ENCODE data around the gene UTP4.
"Not testable (repeated sequence)": the region's sequence is repeated elsewhere in the genome, so short reads cannot be mapped to it uniquely, and the experiment has no call there.

UTP4 gene

DNA sequence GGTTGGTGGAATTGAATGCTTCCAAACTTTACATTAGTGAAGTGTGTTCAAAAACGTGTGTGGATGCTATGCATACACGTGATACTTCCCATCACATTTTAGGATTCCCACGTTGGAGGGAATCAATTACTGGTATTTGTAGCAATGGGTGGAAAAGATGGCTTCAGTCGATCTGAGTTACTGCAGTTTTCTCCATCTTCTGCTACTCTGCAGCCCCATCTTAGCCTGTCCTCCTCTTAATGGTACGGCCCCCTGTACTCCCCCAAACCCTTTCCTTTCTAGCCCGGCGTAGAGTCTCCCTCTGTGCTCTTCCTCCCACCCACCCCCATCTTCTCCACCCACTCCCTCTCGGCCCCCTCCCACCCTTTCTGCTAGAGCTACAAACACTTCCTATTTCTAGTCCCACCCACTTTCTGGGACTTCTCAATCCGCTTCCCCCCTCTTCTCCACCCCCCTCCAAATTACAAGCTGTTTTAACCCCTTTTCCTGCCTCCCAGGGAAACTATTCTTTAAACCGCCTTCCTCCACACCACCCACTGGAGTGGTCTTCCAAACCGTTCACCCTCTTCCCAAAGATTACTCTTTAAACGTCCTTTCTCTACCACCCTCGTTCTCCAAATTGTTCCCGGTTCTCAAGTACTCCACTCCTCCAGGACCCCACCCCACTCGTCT lies 1.1 kb upstream of the UTP4 start:
- H3K4me3 Mint-ChIP-seq = peak overlapping the region; percentile 87
- DNase-seq (ENCODE audit: low spot score in 2 of 2) (no peak), ATAC-seq (ENCODE audit: low read depth) (peak; percentile 22)
- H3K9me3 Mint-ChIP-seq = no peaks in the 10 kb centered on the region
- peaks cover 5% of the 10 kb centered on the region for H3K36me3 Mint-ChIP-seq
- peak overlapping the region; percentile 89 for H3K27ac Mint-ChIP-seq
- H3K27me3 Mint-ChIP-seq = no peaks in the 10 kb centered on the region
- H3K4me1 Mint-ChIP-seq = peaks cover 36% of the 10 kb centered on the region

DNA sequence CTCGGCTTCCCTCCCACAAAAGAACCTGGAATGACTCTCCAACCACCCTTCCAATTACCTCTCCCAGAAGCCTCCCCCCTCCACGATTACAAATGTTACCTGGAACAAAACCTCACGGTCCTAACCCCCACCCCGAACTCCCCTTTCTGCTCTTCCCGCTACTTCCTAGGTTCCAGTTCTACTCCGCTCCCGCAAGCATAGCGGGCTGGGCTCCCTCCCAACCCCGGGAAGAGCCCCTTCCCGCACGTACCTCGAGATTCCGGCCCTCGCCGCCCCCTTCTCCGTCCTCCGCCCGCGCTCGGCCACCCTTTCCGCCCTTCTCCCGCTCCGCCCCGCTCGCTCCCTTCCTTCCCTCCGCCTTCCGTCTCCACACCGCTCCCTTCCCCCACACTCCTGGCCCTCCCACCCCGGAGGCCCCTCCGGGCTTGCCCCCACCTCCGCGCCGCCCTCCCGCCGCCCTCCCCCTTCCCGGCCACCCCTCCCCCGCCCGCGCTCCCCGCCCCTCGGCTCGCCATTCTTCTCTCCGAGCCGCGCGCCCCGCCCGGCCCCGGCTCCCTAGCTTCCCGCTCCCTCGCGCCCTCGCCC lies 518 bp upstream of the UTP4 start:
- H3K4me1 Mint-ChIP-seq = peaks cover 34% of the 10 kb centered on the region
- H3K9me3 Mint-ChIP-seq = no peaks in the 10 kb centered on the region
- ATAC-seq (ENCODE audit: low read depth) (peak; percentile 47), DNase-seq (ENCODE audit: low spot score in 2 of 2) (no peak)
- H3K4me3 Mint-ChIP-seq = peak overlapping the region; percentile 87
- H3K36me3 Mint-ChIP-seq = peaks cover 5% of the 10 kb centered on the region
- no peaks in the 10 kb centered on the region for H3K27me3 Mint-ChIP-seq
- H3K27ac Mint-ChIP-seq = peak overlapping the region; percentile 89

DNA sequence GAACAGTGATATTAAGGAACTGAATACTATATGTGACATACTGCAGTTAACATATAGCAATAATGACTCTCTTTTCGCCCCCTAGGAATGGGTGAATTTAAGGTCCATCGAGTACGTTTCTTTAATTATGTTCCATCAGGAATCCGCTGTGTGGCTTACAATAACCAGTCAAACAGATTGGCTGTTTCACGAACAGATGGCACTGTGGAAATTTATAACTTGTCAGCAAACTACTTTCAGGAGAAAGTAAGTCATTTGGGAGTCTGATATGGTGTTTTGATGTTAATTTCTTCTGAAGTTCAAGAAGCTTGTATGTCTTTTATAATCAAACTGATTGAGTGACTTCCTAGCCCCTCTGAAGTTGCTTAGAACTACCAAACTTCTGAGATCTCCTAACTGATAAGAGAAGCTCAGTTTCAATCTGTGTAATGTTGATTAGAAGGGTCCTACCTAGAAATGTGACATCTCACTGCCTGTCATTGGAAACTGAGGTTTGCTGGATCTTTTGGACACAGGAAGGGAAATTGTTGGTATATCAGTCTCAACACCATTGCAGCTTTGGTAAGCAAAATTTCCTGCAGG lies 1.0 kb downstream of the UTP4 start:
- peaks cover 3% of the 10 kb centered on the region for H3K36me3 Mint-ChIP-seq
- no peak for ATAC-seq (ENCODE audit: low read depth)
- H3K4me3 Mint-ChIP-seq = peak overlapping the region; percentile 87
- H3K9me3 Mint-ChIP-seq = no peaks in the 10 kb centered on the region
- peak overlapping the region; percentile 89 for H3K27ac Mint-ChIP-seq
- peaks cover 30% of the 10 kb centered on the region for H3K4me1 Mint-ChIP-seq
- no peak for DNase-seq (ENCODE audit: low spot score in 2 of 2)
- no peaks in the 10 kb centered on the region for H3K27me3 Mint-ChIP-seq

DNA sequence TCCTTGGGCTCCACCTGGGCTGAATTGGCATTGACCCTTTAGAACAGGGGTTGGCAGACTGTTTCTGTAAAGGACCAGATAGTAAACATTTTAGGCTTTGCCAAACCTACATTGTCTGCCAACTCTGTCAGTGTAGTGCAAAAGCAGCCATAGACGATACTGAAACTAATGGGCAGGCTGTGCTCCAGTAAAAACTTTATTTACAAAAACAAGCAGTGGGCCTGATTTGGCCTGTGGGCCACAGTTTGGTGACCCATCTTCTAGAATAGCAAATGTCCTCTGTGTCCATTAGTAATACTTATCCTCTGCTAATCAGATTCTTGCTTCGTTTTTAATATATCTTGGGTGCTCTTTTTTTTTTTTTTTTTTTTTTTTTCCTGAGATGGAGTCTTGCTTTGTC lies 6.2 kb downstream of the UTP4 start:
- no peak for ATAC-seq (ENCODE audit: low read depth)
- H3K9me3 Mint-ChIP-seq = no peaks in the 10 kb centered on the region
- peaks cover 13% of the 10 kb centered on the region for H3K4me1 Mint-ChIP-seq
- no peak overlapping the region for H3K27ac Mint-ChIP-seq
- no peak for DNase-seq (ENCODE audit: low spot score in 2 of 2)
- no peak overlapping the region for H3K4me3 Mint-ChIP-seq
- peaks cover 25% of the 10 kb centered on the region for H3K36me3 Mint-ChIP-seq
- H3K27me3 Mint-ChIP-seq = no peaks in the 10 kb centered on the region

DNA sequence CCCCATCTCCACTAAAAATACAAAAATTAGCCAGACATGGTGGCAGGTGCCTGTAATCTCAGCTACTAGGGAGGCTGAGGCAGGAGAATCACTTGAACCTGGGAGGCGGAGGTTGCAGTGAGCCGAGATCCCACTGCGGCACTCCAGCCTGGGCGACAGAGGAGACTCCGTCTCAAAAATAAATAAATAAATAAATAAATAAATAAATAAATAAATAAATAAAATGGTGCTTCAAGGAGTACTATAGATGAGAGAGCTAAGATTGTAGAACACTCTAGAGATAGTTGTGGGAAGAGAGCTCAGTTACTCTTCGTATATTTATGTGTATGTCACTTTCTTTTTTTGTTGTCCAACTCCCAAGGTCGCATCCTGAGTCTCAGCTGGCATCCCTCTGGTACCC lies 7.0 kb downstream of the UTP4 start:
- peaks cover 25% of the 10 kb centered on the region for H3K36me3 Mint-ChIP-seq
- H3K4me1 Mint-ChIP-seq; H3K4me3 Mint-ChIP-seq; H3K9me3 Mint-ChIP-seq; H3K27me3 Mint-ChIP-seq; DNase-seq (ENCODE audit: low spot score in 2 of 2); ATAC-seq (ENCODE audit: low read depth); H3K27ac Mint-ChIP-seq: not testable (repeated sequence)

DNA sequence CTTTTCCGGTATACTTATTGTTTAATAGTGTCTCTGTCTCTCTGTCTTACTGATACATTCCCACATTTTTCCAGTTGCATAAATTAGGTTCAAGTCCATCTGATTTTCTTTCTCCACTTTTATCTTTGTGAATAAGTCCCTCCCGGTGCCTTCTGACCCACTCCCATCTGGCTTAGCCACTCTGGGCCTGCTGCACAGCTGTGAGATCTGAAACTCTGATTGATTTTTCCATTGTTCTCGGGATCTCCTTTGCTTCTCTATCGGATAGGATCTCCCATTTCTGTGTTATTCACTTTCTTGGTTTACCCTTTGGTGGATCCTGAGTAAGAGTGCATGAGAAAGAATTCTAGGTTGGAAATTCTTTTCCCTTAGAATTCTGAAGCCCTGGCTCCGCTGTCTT lies 8.6 kb downstream of the UTP4 start:
- Mint-ChIP-seq H3K27me3 (no peaks in the 10 kb centered on the region), H3K36me3 (peaks cover 25% of the 10 kb centered on the region), H3K27ac (no peak overlapping the region), H3K9me3 (no peaks in the 10 kb centered on the region), H3K4me3 (no peak overlapping the region), H3K4me1 (peaks cover 3% of the 10 kb centered on the region)
- DNase-seq (ENCODE audit: low spot score in 2 of 2) (no peak), ATAC-seq (ENCODE audit: low read depth) (no peak)

DNA sequence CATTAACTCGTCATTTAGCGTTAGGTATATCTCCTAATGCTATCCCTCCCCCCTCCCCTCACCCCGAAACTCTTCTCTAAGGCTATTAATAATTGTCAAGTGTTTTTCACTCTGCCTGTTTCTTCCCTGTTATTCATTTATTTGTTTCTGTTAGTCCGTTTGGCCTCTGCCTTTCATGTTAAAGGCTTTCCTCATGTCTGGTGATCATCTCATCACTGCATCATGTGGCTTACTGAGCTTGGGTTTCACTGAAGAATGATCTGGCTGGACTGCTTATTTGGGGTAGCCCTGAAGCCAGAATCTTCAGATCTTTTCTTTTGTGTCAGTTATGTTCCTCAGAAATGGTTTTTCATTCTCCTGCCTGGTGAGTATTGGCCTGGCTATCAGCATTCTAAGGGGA lies 9.5 kb downstream of the UTP4 start:
- no peak overlapping the region for H3K27ac Mint-ChIP-seq
- no peak overlapping the region for H3K4me3 Mint-ChIP-seq
- DNase-seq (ENCODE audit: low spot score in 2 of 2) (no peak), ATAC-seq (ENCODE audit: low read depth) (no peak)
- peaks cover 3% of the 10 kb centered on the region for H3K4me1 Mint-ChIP-seq
- no peaks in the 10 kb centered on the region for H3K27me3 Mint-ChIP-seq
- no peaks in the 10 kb centered on the region for H3K9me3 Mint-ChIP-seq
- peaks cover 29% of the 10 kb centered on the region for H3K36me3 Mint-ChIP-seq

DNA sequence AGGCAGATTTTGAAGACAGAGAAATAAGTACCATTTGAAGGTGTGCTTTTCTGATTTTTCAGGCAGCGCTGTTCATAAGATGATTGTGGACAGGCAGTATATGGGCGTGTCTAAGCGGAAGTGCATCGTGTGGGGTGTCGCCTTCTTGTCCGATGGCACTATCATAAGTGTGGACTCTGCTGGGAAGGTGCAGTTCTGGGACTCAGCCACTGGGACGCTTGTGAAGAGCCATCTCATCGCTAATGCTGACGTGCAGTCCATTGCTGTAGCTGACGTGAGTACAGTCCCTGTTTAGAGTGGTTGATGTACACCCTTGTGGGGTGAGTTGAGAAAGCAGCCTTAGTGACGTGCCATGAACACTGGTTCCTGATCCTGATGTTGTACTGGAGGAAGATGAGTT lies 10.7 kb downstream of the UTP4 start:
- no peaks in the 10 kb centered on the region for H3K27me3 Mint-ChIP-seq
- H3K27ac Mint-ChIP-seq = no peak overlapping the region
- H3K4me3 Mint-ChIP-seq = no peak overlapping the region
- peaks cover 29% of the 10 kb centered on the region for H3K36me3 Mint-ChIP-seq
- H3K9me3 Mint-ChIP-seq = no peaks in the 10 kb centered on the region
- peaks cover 3% of the 10 kb centered on the region for H3K4me1 Mint-ChIP-seq
- ATAC-seq (ENCODE audit: low read depth) (no peak), DNase-seq (ENCODE audit: low spot score in 2 of 2) (no peak)

DNA sequence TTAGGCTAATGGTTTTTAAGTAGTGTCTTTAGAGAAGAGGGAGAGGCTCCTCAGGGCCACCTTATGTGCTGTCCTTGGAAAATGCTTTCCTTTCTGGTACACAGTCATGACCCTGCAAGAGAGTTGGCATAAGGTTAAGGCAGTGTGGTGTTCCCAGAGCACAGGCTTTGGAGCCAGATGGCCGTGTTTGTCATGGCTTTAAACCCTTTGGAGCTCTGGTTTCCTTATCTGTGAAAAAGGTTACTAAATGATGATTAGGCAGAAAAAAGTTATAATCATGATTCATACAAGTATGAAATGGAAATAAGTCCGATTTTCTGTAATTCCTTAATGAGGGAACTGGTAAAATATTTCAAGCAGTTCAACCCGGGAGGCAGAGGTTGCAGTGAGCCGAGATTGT lies 13.2 kb downstream of the UTP4 start:
- no peak for DNase-seq (ENCODE audit: low spot score in 2 of 2)
- Mint-ChIP-seq H3K4me1 (peaks cover 3% of the 10 kb centered on the region), H3K4me3 (no peak overlapping the region), H3K27ac (no peak overlapping the region), H3K36me3 (peaks cover 27% of the 10 kb centered on the region), H3K27me3 (no peaks in the 10 kb centered on the region), H3K9me3 (no peaks in the 10 kb centered on the region)
- no peak for ATAC-seq (ENCODE audit: low read depth)

DNA sequence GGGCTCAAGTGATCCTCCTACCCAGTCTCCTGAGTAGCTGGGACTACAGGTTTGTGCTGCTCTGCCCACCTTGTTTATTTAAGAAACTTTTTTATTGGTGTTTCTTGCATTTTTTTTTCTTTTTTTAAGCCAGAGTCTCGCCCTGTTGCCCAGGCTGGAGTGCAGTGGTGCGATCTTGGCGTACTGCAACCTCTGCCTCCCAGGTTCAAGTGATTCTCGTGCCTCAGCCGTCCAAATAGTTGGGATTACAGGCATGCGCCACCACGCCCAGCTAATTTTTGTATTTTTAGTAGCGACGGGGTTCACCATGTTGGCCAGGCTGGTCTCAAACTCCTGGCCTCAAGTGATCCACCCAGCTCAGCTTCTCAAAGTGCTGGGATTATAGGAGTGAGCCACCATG lies 17.2 kb downstream of the UTP4 start:
- not testable (repeated sequence) for DNase-seq (ENCODE audit: low spot score in 2 of 2); H3K4me1 Mint-ChIP-seq; H3K27me3 Mint-ChIP-seq; ATAC-seq (ENCODE audit: low read depth); H3K27ac Mint-ChIP-seq; H3K9me3 Mint-ChIP-seq; H3K4me3 Mint-ChIP-seq
- H3K36me3 Mint-ChIP-seq = peaks cover 21% of the 10 kb centered on the region

DNA sequence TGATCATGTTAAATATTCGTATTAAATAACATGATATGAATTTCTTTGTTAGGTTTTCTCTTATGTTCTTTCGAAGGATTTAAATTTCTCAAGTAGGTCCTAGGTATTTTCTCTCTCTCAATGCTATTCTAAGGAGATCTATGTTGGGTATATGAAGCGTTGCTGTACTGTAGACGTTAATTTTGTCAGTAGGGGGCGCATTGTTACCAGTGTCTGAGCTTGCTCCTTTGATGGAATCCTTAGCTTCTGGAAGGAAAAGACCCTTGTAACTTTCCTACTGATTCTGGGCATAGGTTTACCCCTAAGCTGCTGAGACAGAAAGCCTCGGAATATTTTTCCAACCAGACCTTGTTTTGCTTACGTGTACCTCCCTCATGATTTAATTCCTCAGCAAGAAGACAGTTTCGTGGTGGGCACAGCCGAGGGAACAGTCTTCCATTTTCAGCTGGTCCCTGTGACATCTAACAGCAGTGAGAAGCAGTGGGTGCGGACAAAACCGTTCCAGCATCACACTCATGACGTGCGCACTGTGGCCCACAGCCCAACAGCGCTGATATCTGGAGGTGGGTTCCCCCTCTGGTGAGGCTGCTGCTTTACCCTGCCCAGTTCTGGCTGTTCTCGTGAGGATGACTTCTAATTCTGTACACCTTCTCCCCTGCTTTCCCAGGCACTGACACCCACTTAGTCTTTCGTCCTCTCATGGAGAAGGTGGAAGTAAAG lies 17.9 kb downstream of the UTP4 start:
- Mint-ChIP-seq H3K36me3 (peaks cover 23% of the 10 kb centered on the region), H3K4me1 (no peaks in the 10 kb centered on the region)
- DNase-seq (ENCODE audit: low spot score in 2 of 2) = peak; percentile 43 to 63

DNA sequence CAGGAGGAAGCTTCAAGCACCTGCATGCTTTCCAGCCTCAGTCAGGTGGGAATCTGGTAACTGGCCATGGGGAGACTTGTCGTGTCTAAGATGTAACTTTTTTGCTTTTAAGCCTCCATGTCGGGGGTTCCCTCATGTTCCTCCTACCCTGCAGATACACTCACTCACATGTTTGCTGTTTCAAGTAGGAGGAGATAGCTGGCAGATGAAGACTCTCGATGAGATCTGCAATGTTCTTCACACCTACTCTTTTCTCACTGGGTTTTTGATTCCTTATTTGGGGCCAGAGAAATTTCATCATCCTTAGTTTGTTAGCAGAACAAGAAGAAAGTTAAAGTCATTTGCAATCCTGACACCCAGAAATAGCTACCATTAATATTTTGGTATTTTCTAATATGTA lies 24.7 kb downstream of the UTP4 start:
- no peak overlapping the region for H3K27ac Mint-ChIP-seq

More for the DNA sequence above, 17.9 kb downstream of the UTP4 start:
- no peak overlapping the region for H3K27ac Mint-ChIP-seq
- no peaks in the 10 kb centered on the region for H3K27me3 Mint-ChIP-seq
- no peaks in the 10 kb centered on the region for H3K9me3 Mint-ChIP-seq
- peak; percentile 81 for ATAC-seq (ENCODE audit: low read depth)
- no peak overlapping the region for H3K4me3 Mint-ChIP-seq

DNA sequence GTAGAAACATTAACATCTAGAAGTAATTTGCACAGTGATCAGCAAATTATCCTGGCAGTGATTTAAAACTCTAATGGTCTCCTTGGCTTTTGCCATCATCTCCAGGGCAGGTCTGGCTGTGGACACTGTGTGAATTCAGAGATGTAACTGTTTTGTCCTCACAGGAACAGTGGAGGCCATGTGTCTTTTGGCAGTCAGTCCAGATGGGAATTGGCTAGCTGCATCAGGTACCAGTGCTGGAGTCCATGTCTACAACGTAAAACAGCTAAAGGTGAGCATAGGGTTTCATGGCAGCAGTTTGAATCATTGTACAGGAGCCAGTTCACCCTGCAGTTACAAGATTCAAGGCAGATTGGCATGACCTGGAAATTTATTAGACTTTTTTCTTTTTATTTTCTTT lies 27.7 kb downstream of the UTP4 start:
- ATAC-seq (ENCODE audit: low read depth) (no peak), DNase-seq (ENCODE audit: low spot score in 2 of 2) (no peak)
- no peak overlapping the region for H3K27ac Mint-ChIP-seq
- peaks cover 42% of the 10 kb centered on the region for H3K36me3 Mint-ChIP-seq
- no peaks in the 10 kb centered on the region for H3K27me3 Mint-ChIP-seq
- H3K4me3 Mint-ChIP-seq = no peak overlapping the region
- no peaks in the 10 kb centered on the region for H3K4me1 Mint-ChIP-seq
- H3K9me3 Mint-ChIP-seq = no peaks in the 10 kb centered on the region

More for the DNA sequence above, 24.7 kb downstream of the UTP4 start:
- Mint-ChIP-seq H3K27me3 (no peaks in the 10 kb centered on the region), H3K36me3 (peaks cover 45% of the 10 kb centered on the region), H3K4me3 (no peak overlapping the region), H3K4me1 (no peaks in the 10 kb centered on the region), H3K9me3 (no peaks in the 10 kb centered on the region)
- no peak for ATAC-seq (ENCODE audit: low read depth)
- DNase-seq (ENCODE audit: low spot score in 2 of 2) = no peak

DNA sequence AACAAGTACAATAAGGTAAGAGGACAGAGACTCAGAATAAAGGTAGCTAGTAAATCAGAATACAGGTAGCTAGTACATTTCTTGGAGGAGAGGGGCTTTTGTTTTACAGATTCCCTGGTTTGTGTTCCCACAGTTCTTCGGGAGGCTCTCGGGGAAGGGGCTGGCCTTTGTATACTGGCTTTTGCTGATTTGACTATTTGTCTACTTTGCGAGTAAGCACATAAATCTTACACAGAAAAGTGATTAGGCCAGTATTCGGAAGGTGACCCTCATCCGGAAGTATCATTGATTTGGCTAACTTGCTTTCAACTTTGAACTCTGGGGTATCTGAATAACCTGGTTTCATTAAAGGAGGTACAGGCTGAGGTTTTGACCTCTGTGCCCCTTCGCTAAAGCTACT lies 33.1 kb downstream of the UTP4 start:
- Mint-ChIP-seq H3K4me3 (no peak overlapping the region), H3K4me1 (no peaks in the 10 kb centered on the region), H3K9me3 (no peaks in the 10 kb centered on the region), H3K27me3 (no peaks in the 10 kb centered on the region), H3K27ac (no peak overlapping the region), H3K36me3 (peaks cover 35% of the 10 kb centered on the region)
- DNase-seq (ENCODE audit: low spot score in 2 of 2) = no peak
- ATAC-seq (ENCODE audit: low read depth) = no peak

Measured in memory B cell (primary cell).